Ovary (tissue), 9 donors: ENCODE data around the gene GPRC5C. TPM values are rescaled to one million over a fixed set of nuclear protein-coding genes. Genes with fewer than 3 reads are reported as not detected.
"Not testable (repeated sequence)": the region's sequence is repeated elsewhere in the genome, so short reads cannot be mapped to it uniquely, and the experiment has no call there.

Experiments
- DNase-seq, 5 donors: peaks; one replicate each; pipeline ENCODE4 v3.0.0-alpha.2; 2019 to 2020
- H3K27ac ChIP-seq, 2 donors: fragments of 200-600 bp; one replicate each; pipeline versions ENCODE4 v1.5.1 to v1.8.0; 2019 to 2022
- H3K27me3 ChIP-seq: fragments of 200-600 bp; one replicate; pipeline ENCODE4 v1.8.0; 2022
- H3K36me3 ChIP-seq: fragments of 200-600 bp; sonication (generic); one replicate; pipeline ENCODE4 v1.5.1; 2019
- H3K4me1 ChIP-seq: one replicate; pipeline ENCODE4 v1.8.1; 2013; ENCODE audit warnings: mild to moderate bottlenecking, moderate library complexity; ENCODE audit not compliant: insufficient read depth
- H3K4me3 ChIP-seq: fragments of 200-600 bp; sonication (generic); one replicate; pipeline ENCODE4 v1.5.1; 2017
- H3K9me3 ChIP-seq, 2 donors: fragments of 200-600 bp in 1 of 2; sonication (generic) in 1 of 2; one replicate each; pipeline versions ENCODE4 v1.5.1 to v1.8.1; 2013 to 2019; ENCODE audit warnings: mild to moderate bottlenecking in 1 of 2, moderate library complexity in 1 of 2
- CTCF ChIP-seq, 3 donors: fragments of 450-650 bp in 2 of 3; fragments of 200-600 bp in 1 of 3; IDR thresholded peaks; one replicate each; pipeline versions ENCODE4 v1.5.1 to v1.8.0; 2016 to 2022; ENCODE audit warnings: antibody characterized with exemption in 3 of 3, mild to moderate bottlenecking in 1 of 3
- EP300 ChIP-seq: sonication (generic); formaldehyde crosslinking; IDR thresholded peaks from one replicate; pipeline ENCODE4 v1.6.1; 2017; ENCODE audit warnings: antibody characterized with exemption
- POLR2A ChIP-seq: fragments of 450-650 bp; IDR thresholded peaks from one replicate; pipeline ENCODE4 v1.6.1; 2017; ENCODE audit warnings: antibody characterized with exemption, mild to moderate bottlenecking, moderate library complexity
- whole genome bisulfite sequencing, 3 donors: extraction: QIAGEN DNeasy Blood & Tissue Kit in 1 of 3; methylation state at CpG; one replicate each; pipeline versions ENCODE4 v1.1.5 to v1.1.7; 2013 to 2017; 5-methylcytosine and 5-hydroxymethylcytosine counted together
- intact Hi-C, 4 donors: fragments of 100-400 bp; cut with DNase I; formaldehyde crosslinking; loops; one replicate each; pipeline versions ENCODE4 v1.11.0 to v1.15.1; 2022 to 2023
- polyA plus RNA-seq, 2 donors: library from polyadenylated mRNA; stranded (reverse); fragments of 200-250 nt in 1 of 2; fragments of 350-450 nt in 1 of 2; fragmentation: Illumina TruSeq in 1 of 2; extraction: RNeasy Lipid Tissue Mini Kit (QIAGEN cat#74804) in 1 of 2; gene quantifications; one replicate each; pipeline ENCODE4 v1.2.3, GENCODE V29; 2013 to 2014
- total RNA-seq, 7 donors: library from RNA; depleted of rRNA in 2 of 7; stranded (reverse); fragments of >200 nt in 2 of 7; fragmentation: NEBNext Ultra II Directional in 3 of 7; extraction: Animal tissue kit (Norgen Biotek cat#: 25700) in 3 of 7; gene quantifications; one replicate each; pipeline versions ENCODE4 v1.1.0 to v1.2.4, GENCODE V29; 2016 to 2023
- donor health status: DM: no; HTN: no; CAD: no; lungs with moderate emphysema.
- donor health status: DM: no; HTN: no; CAD: no.
- donor health status: Bipolar disorder and iron deficiency.
- donor health status: DM: yes; HTN: yes; CAD: no.
- donor health status: DM: no; HTN: no; CAD: no.
- donor health status: DM: yes; HTN: yes; CAD: no.

GPRC5C gene
- total and polyA plus RNA-seq, 9 donors: 3.7 to 133 (median 61.8) TPM

DNA sequence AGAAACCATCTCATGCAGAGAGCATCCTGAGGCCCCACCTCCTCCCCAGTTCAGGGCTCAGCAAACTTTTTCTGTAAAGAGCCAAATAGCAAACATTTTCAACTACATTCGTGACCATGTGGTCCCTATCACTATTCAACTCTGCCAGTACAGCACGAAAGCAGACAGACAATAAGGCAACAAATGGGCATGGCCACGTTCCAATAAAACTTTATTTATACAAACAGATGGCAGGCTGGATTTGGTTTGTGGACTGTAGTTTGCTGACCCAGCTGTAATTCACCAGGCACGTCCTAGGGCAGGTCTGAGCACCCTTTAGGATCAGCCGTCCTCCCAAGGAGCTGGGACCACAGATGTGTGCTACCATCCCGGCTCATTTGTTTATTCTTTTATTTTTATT lies 27.1 kb upstream of the GPRC5C start:
- intact Hi-C loops: no loop called here
- H3K4me1 ChIP-seq: no peaks in the 10 kb centered on the region
- no peak overlapping the region for H3K4me3 ChIP-seq
- TF ChIP-seq EP300 (no peak), CTCF (IDR thresholded peaks at IDR 0.05) (no peak), POLR2A (no peak)
- 65 to 76% (median 69%) methylated on average over 6 of the region's 6 CpGs for WGBS, 3 donors
- H3K27ac ChIP-seq: no peak overlapping the region
- no peak for DNase-seq
- no peaks in the 10 kb centered on the region for H3K27me3 ChIP-seq
- no peaks in the 10 kb centered on the region for H3K36me3 ChIP-seq
- H3K9me3 ChIP-seq: no peaks in the 10 kb centered on the region

DNA sequence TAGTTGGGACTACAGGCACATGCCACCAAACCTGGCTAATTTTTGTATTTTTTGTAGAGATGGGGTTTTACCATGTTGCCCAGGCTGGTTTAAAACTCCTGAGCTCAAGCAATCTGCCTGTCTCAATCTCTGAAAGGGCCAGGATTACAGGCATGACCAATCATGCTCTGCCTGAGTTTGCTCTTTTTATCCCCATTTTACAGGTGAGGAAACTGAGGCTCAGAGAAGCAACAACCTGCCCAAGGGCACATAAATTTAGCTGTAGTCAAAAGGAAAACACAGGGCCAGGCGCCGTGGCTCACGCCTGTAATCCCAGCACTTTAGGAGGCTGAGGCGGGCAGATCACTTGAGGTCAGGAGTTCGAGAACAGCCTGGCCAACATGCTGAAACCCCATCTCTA lies 26.6 kb upstream of the GPRC5C start:
- H3K27ac ChIP-seq, H3K4me3 ChIP-seq, H3K36me3 ChIP-seq, H3K27me3 ChIP-seq, H3K4me1 ChIP-seq, intact Hi-C loops, H3K9me3 ChIP-seq, DNase-seq: not testable (repeated sequence)
- 95 to 96% (median 95%) methylated on average over 5 of the region's 5 CpGs for WGBS, 3 donors

- no peaks in the 10 kb centered on the region for H3K36me3 ChIP-seq
- DNase-seq: no peak
- no peak overlapping the region for H3K27ac ChIP-seq
- no peaks in the 10 kb centered on the region for H3K4me1 ChIP-seq
- 82 to 90% (median 85%) methylated on average over 5 of the region's 5 CpGs for WGBS, 3 donors
- no peaks in the 10 kb centered on the region for H3K9me3 ChIP-seq
- no peaks in the 10 kb centered on the region for H3K27me3 ChIP-seq
- TF ChIP-seq EP300 (no peak), CTCF (IDR thresholded peaks at IDR 0.05) (no peak), POLR2A (no peak)
- H3K4me3 ChIP-seq: no peak overlapping the region
- intact Hi-C loops: no loop called here
Measured at GRCh38 chr17:74407384-74407783, 24.5 kb upstream of the GPRC5C start.

DNA sequence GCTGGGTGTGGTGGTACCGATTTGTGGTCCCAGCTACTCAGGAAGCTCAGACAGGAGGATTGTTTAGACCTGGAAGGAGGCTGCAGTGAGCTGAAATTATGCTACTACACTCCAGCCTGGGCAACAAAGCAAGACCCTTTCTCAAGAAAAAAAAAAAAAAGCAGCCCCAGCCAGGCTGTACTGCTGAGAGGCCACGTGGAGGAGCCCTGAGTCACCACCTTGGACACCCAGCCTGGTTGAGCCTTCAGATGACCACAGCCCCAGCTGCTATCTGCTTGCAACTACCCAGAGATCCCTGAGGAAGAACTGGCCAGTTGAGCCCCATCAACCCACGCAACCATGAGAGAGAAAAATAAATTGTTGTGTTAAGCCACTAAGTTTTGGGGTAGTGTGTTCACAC lies 23.6 kb upstream of the GPRC5C start:
- no peaks in the 10 kb centered on the region for H3K4me1 ChIP-seq
- no peaks in the 10 kb centered on the region for H3K9me3 ChIP-seq
- DNase-seq: no peak
- TF ChIP-seq POLR2A (no peak), EP300 (no peak), CTCF (IDR thresholded peaks at IDR 0.05) (no peak)
- no peak overlapping the region for H3K4me3 ChIP-seq
- 55 to 59% (median 58%) methylated on average over 3 of the region's 3 CpGs for WGBS, 3 donors
- H3K27me3 ChIP-seq: no peaks in the 10 kb centered on the region
- intact Hi-C loops: no loop called here
- no peaks in the 10 kb centered on the region for H3K36me3 ChIP-seq
- no peak overlapping the region for H3K27ac ChIP-seq

- no peaks in the 10 kb centered on the region for H3K36me3 ChIP-seq
- intact Hi-C loops: no loop called here
- H3K4me3 ChIP-seq: no peak overlapping the region
- no peak for DNase-seq
- no peak for TF ChIP-seq POLR2A
- TF ChIP-seq EP300: no peak
- no peak for TF ChIP-seq CTCF (IDR thresholded peaks at IDR 0.05)
- 17 to 36% (median 33%) methylated on average over 4 of the region's 4 CpGs for WGBS, 3 donors
- no peaks in the 10 kb centered on the region for H3K9me3 ChIP-seq
- no peaks in the 10 kb centered on the region for H3K27me3 ChIP-seq
- no peak overlapping the region for H3K27ac ChIP-seq
- H3K4me1 ChIP-seq: no peaks in the 10 kb centered on the region
Measured at GRCh38 chr17:74408815-74409214, 23.1 kb upstream of the GPRC5C start.
